Smooth muscle cell of the brain vasculature (primary cell): Measurements from ENCODE around the gene GFOD1.
"Not testable (repeated sequence)": the region's sequence is repeated elsewhere in the genome, so short reads cannot be mapped to it uniquely, and the experiment has no call there.

Experiments used
- DNase-seq: peaks from one replicate; pipeline ENCODE4 v3.0.0-alpha.2; 2012; ENCODE audit warnings: low read depth, low spot score

Gene GFOD1

DNA sequence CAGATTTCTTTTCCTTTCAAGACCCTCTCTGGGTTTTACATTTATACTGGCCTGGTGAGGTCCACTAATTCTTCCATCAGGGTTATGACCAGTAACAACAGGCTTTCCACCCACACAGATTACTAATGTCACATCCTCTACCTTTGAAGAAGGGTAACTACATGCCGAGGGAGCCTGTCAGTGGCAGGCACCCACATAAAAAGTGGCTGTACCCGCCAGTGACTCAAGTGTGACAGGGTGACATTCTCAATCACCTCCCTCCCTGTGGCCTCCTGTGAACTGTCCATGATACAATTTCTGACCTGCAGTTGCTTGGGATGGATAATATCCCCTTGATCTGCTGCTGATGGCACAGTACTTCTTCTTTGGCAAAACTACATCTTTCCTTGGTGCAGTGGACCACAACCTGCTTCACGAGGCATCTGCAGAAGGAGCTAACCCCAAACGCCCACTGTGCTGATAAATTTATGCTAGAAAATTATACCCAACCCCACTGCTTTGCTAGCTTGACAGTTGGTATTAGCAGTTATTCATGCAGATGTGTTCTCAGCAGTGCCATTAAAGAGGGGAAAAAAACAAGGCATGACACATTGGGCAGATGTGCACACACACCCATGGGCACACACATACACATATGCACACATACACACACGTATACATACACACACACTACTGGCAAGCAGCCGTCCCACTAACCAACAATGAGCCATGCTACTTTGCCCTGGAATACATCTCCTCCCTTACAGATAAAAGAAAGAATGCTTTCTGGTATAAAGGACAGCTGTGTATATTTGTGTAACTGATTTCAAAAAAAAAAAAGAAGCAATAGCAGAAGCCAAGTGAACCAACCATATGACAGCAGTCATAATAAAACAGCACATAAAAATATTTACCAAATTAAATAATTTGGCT lies 20.8 kb downstream of the GFOD1 start:
- no peak for DNase-seq

DNA sequence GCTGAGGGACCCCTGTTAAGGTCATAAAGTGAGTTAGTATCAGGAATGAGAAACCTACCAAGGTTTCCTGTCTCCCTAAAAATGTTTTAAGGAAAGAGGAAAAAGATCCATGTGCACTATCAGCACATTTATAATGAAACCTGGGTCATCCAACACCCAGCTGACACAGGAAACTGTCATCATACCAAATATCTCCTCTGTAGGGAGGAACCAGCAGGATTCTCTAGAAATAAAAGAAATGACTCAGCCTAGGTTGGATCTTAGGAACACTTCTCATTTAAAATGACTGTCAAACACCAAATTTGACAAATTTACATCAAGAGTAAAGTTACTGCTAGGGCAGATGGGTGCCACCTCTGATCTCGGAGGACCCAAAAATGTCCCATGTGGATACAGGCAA lies 21.7 kb downstream of the GFOD1 start:
- DNase-seq: no peak

- no peak for DNase-seq
These were observed 23.5 kb downstream of the GFOD1 start for GRCh38 chr6:13463941-13464340.

GRCh38 chr6:13463328-13463717 lies 24.1 kb downstream of the GFOD1 start:
- DNase-seq: no peak

- DNase-seq: no peak
These were observed 24.7 kb downstream of the GFOD1 start for GRCh38 chr6:13462458-13463327.

GRCh38 chr6:13461805-13462204 lies 25.6 kb downstream of the GFOD1 start:
- DNase-seq: no peak

DNA sequence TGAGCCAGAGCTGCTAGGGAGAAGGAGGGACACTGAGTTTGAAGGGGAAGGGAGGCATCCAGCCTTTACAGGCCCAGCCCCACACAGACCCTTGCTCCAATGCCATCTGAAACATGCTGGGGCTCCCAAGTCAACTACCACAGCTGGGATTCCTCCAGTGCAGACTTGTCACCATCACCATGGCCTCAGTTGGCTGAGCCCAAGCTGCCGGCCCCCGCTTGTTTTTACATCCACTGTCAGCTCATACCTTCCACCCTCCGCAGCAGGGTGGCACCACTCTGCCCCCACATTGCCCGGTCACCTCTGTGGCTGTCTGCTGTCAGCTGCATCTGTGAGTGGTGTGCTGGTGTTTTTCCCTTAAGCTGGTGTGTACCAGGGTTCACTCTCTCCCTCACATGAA lies 26.1 kb downstream of the GFOD1 start:
- no peak for DNase-seq

DNA sequence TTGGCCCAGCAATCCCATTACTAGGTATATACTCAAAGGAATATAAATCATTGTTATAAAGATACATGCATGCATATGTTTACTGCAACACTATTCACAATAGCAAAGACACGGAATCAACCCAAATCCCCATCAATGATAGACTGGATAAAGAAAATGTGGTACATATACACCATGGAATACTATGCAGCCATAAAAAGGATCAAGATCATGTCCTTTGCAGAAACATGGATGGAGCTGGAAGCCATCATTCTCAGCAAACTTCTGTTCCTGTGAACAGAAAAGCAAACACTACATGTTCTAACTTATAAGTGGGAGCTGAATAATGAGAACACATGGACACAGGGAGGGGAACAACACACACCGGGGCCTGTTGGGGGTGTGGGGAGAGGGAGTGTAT lies 27.1 kb downstream of the GFOD1 start:
- not testable (repeated sequence) for DNase-seq

- no peak for DNase-seq
These were observed 29.8 kb downstream of the GFOD1 start for GRCh38 chr6:13457577-13457976.

DNA sequence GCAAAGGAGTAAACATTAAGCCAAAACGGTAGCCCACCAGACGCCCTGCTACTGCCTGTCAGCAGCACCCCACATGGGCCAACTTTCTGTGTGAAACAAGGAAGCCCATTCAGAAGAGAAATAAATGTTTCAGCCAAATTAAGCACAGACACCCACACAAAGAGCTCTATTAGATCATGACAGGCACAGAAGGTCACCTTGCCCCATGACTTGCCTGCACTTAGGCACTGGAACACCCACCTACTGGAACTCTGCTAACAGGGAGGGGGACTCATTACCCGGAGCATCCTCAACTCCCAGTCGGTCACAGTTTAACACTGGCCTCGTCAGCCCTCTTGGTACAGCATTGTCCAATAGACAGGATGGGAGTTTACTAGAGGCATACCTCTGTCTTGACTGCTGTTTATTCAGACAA lies 31.8 kb downstream of the GFOD1 start:
- no peak for DNase-seq

DNA sequence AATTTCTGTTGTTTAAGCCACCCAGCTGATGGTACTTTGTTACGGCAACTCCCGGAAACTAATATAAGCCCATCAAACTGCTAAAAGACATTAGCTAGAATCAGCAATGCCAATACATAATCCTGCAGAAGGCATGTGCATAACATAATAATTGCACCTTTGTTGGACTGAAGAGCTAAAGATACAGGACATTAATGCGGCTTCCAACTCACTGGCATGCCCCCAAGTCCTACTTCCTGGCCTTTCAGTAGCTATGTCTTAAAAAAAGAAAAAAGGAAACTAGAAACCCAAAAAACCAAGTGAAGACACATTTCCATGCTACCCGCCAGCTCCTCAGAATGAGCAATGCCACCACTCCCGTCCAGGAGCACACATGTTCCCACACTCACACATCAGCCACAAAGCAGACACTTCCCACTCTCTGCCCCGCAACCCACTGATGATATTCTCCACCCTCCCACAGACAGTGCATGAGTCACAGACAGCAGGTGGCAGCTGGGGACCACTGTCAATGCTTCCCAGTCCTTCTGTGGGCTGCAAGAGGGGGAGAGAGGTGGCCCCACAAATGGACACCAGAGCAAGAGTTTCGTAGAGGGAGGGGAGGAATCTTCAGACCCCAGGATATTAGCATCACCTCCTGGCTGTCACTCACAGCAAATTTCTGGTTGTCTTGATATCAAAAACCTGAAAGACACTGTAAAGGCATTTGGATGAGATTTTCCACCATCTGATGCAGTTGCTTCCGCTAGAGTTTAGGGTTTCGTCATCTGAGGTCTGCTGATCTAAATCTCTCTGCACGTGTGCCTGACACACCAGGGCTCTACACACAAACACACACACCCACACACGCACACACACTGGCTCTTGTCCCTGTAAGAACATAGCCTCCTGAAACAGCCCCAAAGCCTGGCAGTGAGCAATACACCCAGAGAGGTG lies 32.8 kb downstream of the GFOD1 start:
- DNase-seq: no peak

GRCh38 chr6:13453771-13454251 lies 33.6 kb downstream of the GFOD1 start:
- DNase-seq: no peak

- DNase-seq: no peak
These were observed 34.2 kb downstream of the GFOD1 start for GRCh38 chr6:13453153-13453552.

GRCh38 chr6:13452346-13453117 lies 34.9 kb downstream of the GFOD1 start:
- no peak for DNase-seq

GRCh38 chr6:13451181-13451895 lies 36.1 kb downstream of the GFOD1 start:
- no peak for DNase-seq

- DNase-seq: no peak
These were observed 36.8 kb downstream of the GFOD1 start for GRCh38 chr6:13450628-13451027.

GRCh38 chr6:13447949-13448724 lies 39.3 kb downstream of the GFOD1 start:
- no peak for DNase-seq

DNA sequence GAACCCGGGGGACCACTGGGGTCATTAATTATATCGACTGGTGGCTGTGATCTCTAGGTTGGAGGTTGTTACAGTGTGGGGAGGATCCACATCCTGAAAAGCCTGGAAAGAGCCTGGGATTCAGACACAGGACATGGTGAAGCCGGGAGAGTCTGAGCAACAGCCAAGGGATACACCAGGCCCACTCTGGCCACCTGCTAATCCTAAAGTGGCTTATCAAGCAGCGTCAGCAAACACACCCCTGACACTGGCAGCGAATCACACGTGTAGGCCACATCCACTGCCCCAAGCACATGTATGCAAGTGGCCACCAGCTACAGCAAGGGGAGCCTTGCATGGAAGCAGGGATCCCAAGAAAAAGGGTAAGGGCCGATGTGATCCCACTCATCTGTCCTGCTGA lies 41.0 kb downstream of the GFOD1 start:
- DNase-seq: no peak

DNA sequence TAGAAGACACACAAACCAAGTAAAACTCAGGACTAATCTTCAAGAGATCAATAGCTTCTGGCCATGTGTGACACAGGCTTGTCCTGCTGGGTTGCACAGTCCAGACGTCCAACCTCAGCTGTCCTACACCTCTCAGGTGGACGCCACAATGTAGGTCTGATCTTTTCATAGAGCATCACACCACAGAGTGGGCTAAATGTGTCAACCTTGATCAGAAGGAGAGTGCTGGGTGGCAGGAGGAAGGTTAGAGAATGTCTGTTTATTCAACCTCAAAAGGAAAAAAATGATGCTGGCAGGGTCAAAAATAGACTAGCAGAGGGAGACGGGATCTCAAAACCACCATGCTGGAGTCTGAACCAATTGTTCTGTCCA lies 41.7 kb downstream of the GFOD1 start:
- DNase-seq: no peak
